Subcutaneous abdominal adipose tissue (tissue), 5 donors: Measurements from ENCODE around the gene ZFP64.
"Not testable (repeated sequence)": the region's sequence is repeated elsewhere in the genome, so short reads cannot be mapped to it uniquely, and the experiment has no call there.

Experiments
- H3K27ac ChIP-seq: one replicate; pipeline ENCODE4 v1.7.0; 2013; ENCODE audit warnings: low read depth, mild to moderate bottlenecking, inconsistent platforms, low read length, moderate library complexity
- H3K27me3 ChIP-seq, 5 donors: one replicate each; pipeline ENCODE4 v1.7.0; 2013; ENCODE audit warnings: low read length in 5 of 5, inconsistent platforms in 1 of 5; ENCODE audit not compliant: control insufficient read depth in 5 of 5, insufficient read depth in 4 of 5
- H3K36me3 ChIP-seq, 5 donors: one replicate each; pipeline ENCODE4 v1.7.0; 2013; ENCODE audit warnings: low read length in 5 of 5; ENCODE audit not compliant: control insufficient read depth in 5 of 5, insufficient read depth in 5 of 5
- H3K4me1 ChIP-seq, 5 donors: one replicate each; pipeline ENCODE4 v1.7.0; 2013; ENCODE audit warnings: low read length in 5 of 5, mild to moderate bottlenecking in 3 of 5, moderate library complexity in 1 of 5; ENCODE audit not compliant: control insufficient read depth in 5 of 5, insufficient read depth in 5 of 5
- H3K4me3 ChIP-seq, 5 donors: one replicate each; pipeline ENCODE4 v1.7.0; 2013; ENCODE audit warnings: low read length in 5 of 5, low read depth in 1 of 5
- H3K9ac ChIP-seq, 5 donors: one replicate each; pipeline ENCODE4 v1.7.0; 2013; ENCODE audit warnings: low read length in 5 of 5, mild to moderate bottlenecking in 4 of 5, moderate library complexity in 3 of 5
- H3K9me3 ChIP-seq, 5 donors: one replicate each; pipeline ENCODE4 v1.7.0; 2013; ENCODE audit warnings: low read length in 5 of 5; ENCODE audit not compliant: control insufficient read depth in 5 of 5
- donor health status: healthy.
- donor health status: healthy.
- donor health status: healthy.
- donor health status: healthy.
- donor health status: healthy.

Gene ZFP64

DNA sequence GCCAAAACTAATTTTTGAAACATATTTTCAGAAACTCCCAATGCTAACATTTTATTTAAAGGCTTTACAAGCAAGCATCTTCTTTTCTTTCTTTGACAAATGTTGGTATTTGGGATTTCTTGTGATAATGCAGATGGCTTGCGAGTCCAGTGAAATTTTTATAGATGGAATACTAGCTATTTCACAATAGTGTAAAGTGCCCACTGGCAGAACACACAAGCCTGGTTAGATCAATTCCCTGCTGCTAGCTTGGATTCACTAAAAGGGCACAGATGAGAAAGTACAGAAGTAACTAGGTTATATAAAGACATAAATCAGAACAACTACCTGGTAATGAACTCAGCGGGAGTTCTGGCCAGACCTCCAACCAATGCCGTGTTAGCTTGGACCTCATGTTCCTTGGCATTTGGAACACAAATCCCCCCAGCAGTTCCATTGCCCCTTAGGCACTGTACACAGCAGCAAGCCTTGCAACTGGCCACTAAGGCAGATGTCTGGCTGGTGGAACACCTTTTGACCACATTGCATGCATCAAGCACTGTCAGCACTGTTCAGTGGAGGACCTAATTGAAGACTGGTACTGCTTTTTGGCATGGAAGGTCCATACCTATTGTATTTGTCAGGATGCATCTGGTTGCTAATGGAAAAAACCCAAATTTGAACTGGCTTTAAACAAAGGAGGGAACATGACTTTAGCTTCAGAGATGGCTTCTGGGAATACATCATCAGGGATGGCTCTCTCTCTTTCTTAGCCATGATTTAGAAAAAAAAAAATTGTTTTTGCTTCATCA lies 15.6 kb upstream of the ZFP64 start:
- Histone ChIP-seq H3K4me1 (no peaks in the 10 kb centered on the region), H3K9me3 (peaks cover 0 to 2% (median 0%) of the 10 kb centered on the region in 5 donors), H3K36me3 (no peaks in the 10 kb centered on the region), H3K9ac (no peak overlapping the region), H3K27ac (no peak overlapping the region), H3K27me3 (peaks cover 0 to 9% (median 0%) of the 10 kb centered on the region in 5 donors), H3K4me3 (no peak overlapping the region)

DNA sequence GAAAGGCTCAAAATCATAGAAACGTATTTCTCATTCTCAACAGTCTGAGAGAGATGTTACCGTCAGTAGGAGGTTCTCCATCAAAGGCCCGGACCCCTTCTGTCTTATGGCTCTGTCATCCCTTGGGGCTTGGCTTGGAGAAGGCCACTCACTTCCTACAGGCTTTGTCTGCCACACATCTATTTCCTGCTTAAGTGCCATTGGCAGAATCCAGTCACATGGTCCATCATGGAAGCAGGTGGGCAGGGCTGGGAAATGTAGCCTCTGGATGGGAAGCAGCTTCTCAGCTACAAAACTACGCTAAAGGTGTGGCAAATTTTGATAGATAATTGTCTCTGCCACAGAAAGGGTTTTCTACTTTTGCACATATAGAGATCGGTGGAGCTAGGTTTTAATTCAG lies 12.6 kb upstream of the ZFP64 start:
- H3K27ac ChIP-seq, result no peak overlapping the region
- H3K9me3 ChIP-seq, result no peaks in the 10 kb centered on the region
- H3K36me3 ChIP-seq, result no peaks in the 10 kb centered on the region
- no peak overlapping the region for H3K9ac ChIP-seq
- peaks cover 0 to 9% (median 0%) of the 10 kb centered on the region in 5 donors for H3K27me3 ChIP-seq
- H3K4me1 ChIP-seq, result no peaks in the 10 kb centered on the region
- no peak overlapping the region for H3K4me3 ChIP-seq

DNA sequence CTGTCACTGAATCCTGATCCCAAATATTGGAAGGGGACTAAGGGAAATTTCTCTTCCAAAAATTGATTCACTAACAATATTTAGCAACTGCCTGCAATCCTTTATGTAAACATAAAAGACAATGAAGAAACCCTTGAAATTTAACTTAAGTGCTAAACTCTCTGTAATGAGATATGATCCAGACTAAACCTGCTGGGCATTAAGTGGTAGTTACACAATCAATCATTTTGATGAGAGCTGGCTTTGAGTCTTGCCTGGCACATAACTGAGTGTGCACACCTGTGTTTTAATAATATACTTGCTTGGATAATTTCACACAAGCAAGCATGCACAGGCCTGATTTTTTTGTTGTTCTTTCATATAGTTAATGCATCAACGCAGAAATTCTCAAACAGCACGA lies 9.8 kb upstream of the ZFP64 start:
- H3K9ac ChIP-seq, result no peak overlapping the region
- peaks cover 0 to 6% (median 0%) of the 10 kb centered on the region in 5 donors for H3K27me3 ChIP-seq
- H3K4me3 ChIP-seq, result no peak overlapping the region

DNA sequence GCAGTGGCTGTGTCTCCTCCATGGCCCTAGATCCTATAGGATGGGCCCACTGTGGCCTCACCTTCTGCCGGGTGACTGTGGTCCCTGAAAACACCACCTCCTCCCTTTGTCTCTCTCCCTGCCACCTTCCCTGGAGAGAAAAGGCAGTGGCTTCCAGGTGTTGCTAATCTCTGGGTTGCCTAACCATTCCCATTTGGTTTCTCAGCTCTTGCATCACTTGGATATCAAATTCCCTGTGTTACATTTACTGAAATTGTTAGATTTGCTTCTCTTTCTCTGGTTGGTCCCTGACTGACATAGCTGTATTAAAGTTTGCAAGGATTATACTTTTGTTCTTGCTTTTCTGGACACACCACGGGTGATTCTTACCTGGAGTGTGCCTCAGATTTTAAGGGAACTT lies 9.3 kb upstream of the ZFP64 start:
- H3K36me3 ChIP-seq, result no peaks in the 10 kb centered on the region
- no peaks in the 10 kb centered on the region for H3K9me3 ChIP-seq
- no peaks in the 10 kb centered on the region for H3K4me1 ChIP-seq
- H3K27me3 ChIP-seq, result peaks cover 0 to 6% (median 0%) of the 10 kb centered on the region in 5 donors
- H3K27ac ChIP-seq, result no peak overlapping the region
- H3K4me3 ChIP-seq, result no peak overlapping the region
- H3K9ac ChIP-seq, result no peak overlapping the region

More for the DNA sequence above, 9.8 kb upstream of the ZFP64 start:
- H3K27ac ChIP-seq, result no peak overlapping the region
- no peaks in the 10 kb centered on the region for H3K9me3 ChIP-seq
- no peaks in the 10 kb centered on the region for H3K36me3 ChIP-seq
- H3K4me1 ChIP-seq, result no peaks in the 10 kb centered on the region

DNA sequence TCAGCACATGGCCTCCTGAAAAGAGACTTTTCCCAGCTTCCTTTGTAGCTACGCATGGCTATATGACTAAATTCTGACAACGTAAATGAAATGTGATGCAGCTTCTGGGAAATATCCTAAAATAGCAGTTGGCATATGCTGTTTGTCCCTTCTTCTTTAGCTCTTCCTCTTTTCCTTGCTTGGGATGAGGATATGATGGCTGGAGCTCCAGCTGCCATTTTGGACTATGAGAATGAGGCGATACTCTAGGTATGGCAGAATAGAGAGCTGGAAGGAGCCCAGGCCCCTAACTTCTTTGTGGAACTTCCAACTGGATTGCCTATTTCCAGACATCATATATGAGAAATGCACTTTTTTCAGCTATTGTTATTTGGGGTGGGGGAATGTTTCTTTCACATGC lies 5.3 kb upstream of the ZFP64 start:
- H3K27ac ChIP-seq, result no peak overlapping the region
- H3K9me3 ChIP-seq, result no peaks in the 10 kb centered on the region
- H3K4me1 ChIP-seq, result peaks cover 2 to 7% (median 7%) of the 10 kb centered on the region in 5 donors
- no peak overlapping the region for H3K9ac ChIP-seq
- H3K27me3 ChIP-seq, result no peaks in the 10 kb centered on the region
- no peak overlapping the region for H3K4me3 ChIP-seq
- no peaks in the 10 kb centered on the region for H3K36me3 ChIP-seq

DNA sequence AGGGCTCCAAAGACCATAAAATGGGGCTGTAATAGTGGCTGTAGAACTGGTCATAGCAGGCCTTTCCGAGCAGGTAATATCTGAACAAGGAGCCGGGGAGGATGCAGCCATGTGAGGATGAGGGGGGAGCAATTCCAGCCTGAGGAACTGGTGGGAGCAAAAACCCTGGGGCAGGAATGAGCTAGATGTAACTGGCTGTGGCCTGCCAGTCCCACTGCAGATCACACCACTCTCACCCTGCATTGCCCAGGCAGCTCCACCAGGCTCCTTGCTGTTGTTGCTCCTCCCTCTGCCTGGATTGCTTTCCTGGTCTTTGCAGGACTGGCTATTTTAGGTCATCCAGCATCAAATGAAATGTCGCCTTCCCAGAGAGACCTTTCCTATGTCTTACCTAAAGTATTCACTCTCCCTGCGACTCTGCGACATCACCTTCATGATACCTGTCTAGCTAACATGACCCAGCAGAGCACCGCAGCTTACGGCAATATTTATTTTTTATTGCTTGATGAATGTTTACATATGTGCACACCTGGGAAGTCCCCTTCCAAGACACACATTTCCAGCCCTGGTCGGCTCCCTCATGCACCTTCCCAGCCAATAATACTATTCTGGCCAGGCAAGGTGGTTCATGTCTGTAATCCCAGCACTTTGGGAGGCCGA lies 2.4 kb upstream of the ZFP64 start:
- peaks cover 2 to 22% (median 19%) of the 10 kb centered on the region in 5 donors for H3K4me1 ChIP-seq
- no peak overlapping the region for H3K9ac ChIP-seq
- H3K27ac ChIP-seq, result no peak overlapping the region
- no peaks in the 10 kb centered on the region for H3K27me3 ChIP-seq
- H3K9me3 ChIP-seq, result no peaks in the 10 kb centered on the region
- H3K36me3 ChIP-seq, result no peaks in the 10 kb centered on the region
- H3K4me3 ChIP-seq, result no peak overlapping the region

DNA sequence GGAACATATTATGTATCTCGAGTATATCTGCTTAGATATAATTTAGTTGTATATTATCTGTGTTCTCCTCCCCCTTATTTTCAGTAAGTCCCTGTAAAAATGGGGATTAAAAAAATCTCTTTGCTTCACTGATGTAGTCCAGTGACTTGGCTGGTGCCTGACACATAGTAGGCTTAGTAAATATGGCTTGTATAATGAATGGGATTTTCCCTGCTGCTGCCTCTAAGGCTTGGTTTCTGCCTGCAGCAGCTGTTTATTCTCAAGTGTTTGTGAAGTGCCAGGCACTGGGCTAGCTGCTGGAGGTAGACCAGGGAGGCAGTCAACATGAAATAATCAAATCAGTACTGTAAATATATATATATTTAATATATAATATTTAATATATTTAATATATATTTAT lies 1.6 kb upstream of the ZFP64 start:
- Histone ChIP-seq H3K4me3 (no peak overlapping the region), H3K4me1 (peaks cover 2 to 22% (median 19%) of the 10 kb centered on the region in 5 donors), H3K9me3 (no peaks in the 10 kb centered on the region), H3K27me3 (no peaks in the 10 kb centered on the region), H3K27ac (no peak overlapping the region), H3K9ac (no peak overlapping the region), H3K36me3 (no peaks in the 10 kb centered on the region)

DNA sequence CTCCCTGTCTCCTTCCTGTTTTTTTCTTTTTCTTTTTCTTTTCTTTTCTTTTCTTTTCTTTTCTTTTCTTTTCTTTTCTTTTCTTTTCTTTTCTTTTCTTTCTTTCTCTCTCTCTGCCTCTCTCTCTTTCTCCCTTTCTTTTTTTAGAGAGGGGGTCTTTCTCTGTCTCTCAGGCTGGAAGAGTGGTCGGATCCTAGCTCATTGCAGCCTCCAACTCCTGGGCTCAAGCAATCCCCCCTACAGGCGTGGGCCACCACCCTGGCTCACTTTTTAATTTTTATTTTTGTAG lies 1.1 kb upstream of the ZFP64 start:
- H3K27me3 ChIP-seq, H3K36me3 ChIP-seq, H3K9me3 ChIP-seq, H3K27ac ChIP-seq, H3K9ac ChIP-seq: not testable (repeated sequence)
- peaks cover 2 to 22% (median 19%) of the 10 kb centered on the region in 5 donors for H3K4me1 ChIP-seq
- peak overlapping the region; percentile 91 to 97 (median 95) for H3K4me3 ChIP-seq

DNA sequence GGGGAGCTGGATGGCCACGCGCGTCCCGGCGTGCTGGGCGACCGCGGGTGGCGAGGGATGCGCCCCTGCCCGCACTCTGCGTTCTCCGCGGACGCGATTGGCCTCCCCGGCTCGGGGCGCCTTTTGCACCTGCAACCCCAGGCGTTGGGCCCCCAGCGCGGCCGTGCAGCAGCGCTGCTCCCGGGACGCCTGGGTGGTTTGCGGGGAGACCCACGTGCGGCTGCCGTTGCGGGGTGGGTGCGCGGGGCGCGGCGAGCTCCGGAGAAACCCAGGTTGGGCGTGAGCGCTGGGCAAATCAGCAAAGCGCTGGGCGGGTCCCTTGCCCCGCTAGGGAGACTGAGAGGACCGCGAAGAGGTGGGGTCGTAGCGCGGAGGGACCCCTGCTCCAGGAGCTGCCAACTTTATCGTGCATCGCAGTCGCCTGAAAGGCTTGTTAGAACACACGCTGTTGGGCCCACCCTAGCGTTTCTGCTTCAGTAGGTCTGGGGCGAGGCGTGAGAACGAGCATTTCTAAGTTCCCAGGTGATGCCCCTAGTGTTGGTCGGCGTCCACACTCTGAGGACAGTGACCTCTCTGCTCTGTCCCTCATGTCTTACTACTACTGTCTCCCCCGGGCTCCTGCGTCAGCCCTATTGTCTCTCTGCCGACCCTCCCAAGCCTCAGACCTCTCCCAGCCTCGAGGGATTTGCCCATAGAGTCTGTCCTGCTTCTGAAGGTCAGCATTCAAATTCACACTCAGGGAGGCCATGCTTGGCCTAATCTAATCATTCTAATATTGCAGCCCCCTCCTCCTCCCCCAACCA lies 538 bp upstream of the ZFP64 start:
- Histone ChIP-seq H3K27me3 (no peaks in the 10 kb centered on the region), H3K4me3 (peak overlapping the region; percentile 91 to 97 (median 95)), H3K27ac (peak overlapping the region; percentile 72), H3K36me3 (no peaks in the 10 kb centered on the region), H3K9me3 (no peaks in the 10 kb centered on the region), H3K4me1 (peaks cover 2 to 22% (median 19%) of the 10 kb centered on the region in 5 donors), H3K9ac (peak overlapping the region; percentile 63 to 87 (median 84))
